Osteoblast (primary cell): ENCODE measurements around the gene SCYL2. TPM values are rescaled to one million over a fixed set of nuclear protein-coding genes. Genes with fewer than 3 reads are reported as not detected.

Source experiments
- DNase-seq: peaks from one replicate; pipeline ENCODE4 v3.0.0; 2011; ENCODE audit warnings: low spot score, mixed read lengths; ENCODE audit not compliant: insufficient read length; ENCODE audit errors: missing footprints
- H2AFZ ChIP-seq: 2 replicates; pipeline ENCODE4 v1.6.0; 2011; ENCODE audit warnings: mild to moderate bottlenecking, low read length
- H3K27ac ChIP-seq: 2 replicates; pipeline ENCODE4 v1.5.1; 2011; ENCODE audit warnings: mild to moderate bottlenecking, low read depth, low read length, moderate library complexity
- H3K27me3 ChIP-seq: 2 replicates; pipeline ENCODE4 v1.6.0; 2012; ENCODE audit warnings: mild to moderate bottlenecking, control low read depth, inconsistent platforms, low read length, moderate library complexity; ENCODE audit not compliant: insufficient read depth
- H3K36me3 ChIP-seq: 2 replicates; pipeline ENCODE4 v1.5.1; 2011; ENCODE audit warnings: mild to moderate bottlenecking, low read length, control low read depth, moderate library complexity; ENCODE audit not compliant: insufficient read depth
- H3K4me1 ChIP-seq: 2 replicates; pipeline ENCODE4 v1.5.1; 2011; ENCODE audit warnings: mild to moderate bottlenecking, low read length, control low read depth, moderate library complexity; ENCODE audit not compliant: insufficient read depth
- H3K4me2 ChIP-seq: 2 replicates; pipeline ENCODE4 v1.6.0; 2011; ENCODE audit warnings: mild to moderate bottlenecking, low read length; ENCODE audit not compliant: insufficient read depth
- H3K4me3 ChIP-seq: fragments of 200-600 bp; sonication (generic); 3 replicates; pipeline ENCODE4 v1.5.1; 2012; ENCODE audit warnings: mild to moderate bottlenecking, low read length, inconsistent platforms; ENCODE audit not compliant: insufficient read depth
- H3K79me2 ChIP-seq: 2 replicates; pipeline ENCODE4 v1.6.0; 2012; ENCODE audit warnings: mild to moderate bottlenecking, low read length, control low read depth, inconsistent platforms; ENCODE audit not compliant: insufficient read depth
- H3K9me3 ChIP-seq: 2 replicates; pipeline ENCODE4 v1.5.1; 2011; ENCODE audit warnings: low read depth, low read length, control low read depth
- H4K20me1 ChIP-seq: 2 replicates; pipeline ENCODE4 v1.6.0; 2012; ENCODE audit warnings: mild to moderate bottlenecking, low read length, control low read depth; ENCODE audit not compliant: insufficient read depth
- CTCF ChIP-seq: IDR thresholded peaks from 2 replicates; pipeline ENCODE4 v1.5.1; 2011; ENCODE audit warnings: mild to moderate bottlenecking, low read depth, low read length, moderate library complexity; ENCODE audit errors: extremely low read depth
- total RNA-seq: library from RNA; depleted of rRNA; stranded (reverse); fragments of >200 nt; gene quantifications from 2 replicates; pipeline ENCODE4 v1.2.3, GENCODE V29; 2012

The SCYL2 gene
- total RNA-seq, 1 donor = 64.4 TPM

- no peaks in the 10 kb centered on the region for H3K36me3 ChIP-seq
- peak overlapping the region; percentile 59 for H3K4me3 ChIP-seq
- no peaks in the 10 kb centered on the region for H3K9me3 ChIP-seq
- H2AFZ ChIP-seq = peak overlapping the region; percentile 69
- H3K4me2 ChIP-seq = peak overlapping the region; percentile 84
- DNase-seq = peak; percentile 58
- H4K20me1 ChIP-seq = no peaks in the 10 kb centered on the region
- H3K4me1 ChIP-seq = peaks cover 8% of the 10 kb centered on the region
- H3K27ac ChIP-seq = peak overlapping the region; percentile 29
- no peak for TF ChIP-seq CTCF
- H3K27me3 ChIP-seq = no peaks in the 10 kb centered on the region
- H3K79me2 ChIP-seq = no peaks in the 10 kb centered on the region
Observed at GRCh38 chr12:100234166-100234565, 32.8 kb upstream of the SCYL2 start.

- H3K4me3 ChIP-seq = peak overlapping the region; percentile 59
- H3K4me1 ChIP-seq = peaks cover 8% of the 10 kb centered on the region
- peak overlapping the region; percentile 29 for H3K27ac ChIP-seq
- H2AFZ ChIP-seq = peak overlapping the region; percentile 69
- peak overlapping the region; percentile 84 for H3K4me2 ChIP-seq
- peak; percentile 81 for TF ChIP-seq CTCF
- no peaks in the 10 kb centered on the region for H3K79me2 ChIP-seq
- H3K36me3 ChIP-seq = no peaks in the 10 kb centered on the region
- peak; percentile 66 for DNase-seq
- no peaks in the 10 kb centered on the region for H3K9me3 ChIP-seq
- H3K27me3 ChIP-seq = no peaks in the 10 kb centered on the region
- H4K20me1 ChIP-seq = no peaks in the 10 kb centered on the region
Observed at GRCh38 chr12:100234591-100235304, 32.2 kb upstream of the SCYL2 start.

GRCh38 chr12:100238801-100239200, 28.2 kb upstream of the SCYL2 start:
- Histone ChIP-seq H3K27ac (no peak overlapping the region), H3K4me1 (peaks cover 8% of the 10 kb centered on the region), H3K27me3 (no peaks in the 10 kb centered on the region), H2AFZ (no peak overlapping the region), H3K4me2 (no peak overlapping the region), H3K4me3 (no peak overlapping the region), H3K79me2 (no peaks in the 10 kb centered on the region), H3K36me3 (no peaks in the 10 kb centered on the region), H4K20me1 (no peaks in the 10 kb centered on the region), H3K9me3 (no peaks in the 10 kb centered on the region)
- TF ChIP-seq CTCF = no peak
- DNase-seq = no peak

- H3K79me2 ChIP-seq = no peaks in the 10 kb centered on the region
- H3K4me1 ChIP-seq = peaks cover 1% of the 10 kb centered on the region
Observed at GRCh38 chr12:100239589-100239988, 27.4 kb upstream of the SCYL2 start.

More at GRCh38 chr12:100239589-100239988, 27.4 kb upstream of the SCYL2 start:
- Histone ChIP-seq H3K4me2 (no peak overlapping the region), H3K27me3 (no peaks in the 10 kb centered on the region), H2AFZ (no peak overlapping the region), H3K27ac (no peak overlapping the region), H3K36me3 (no peaks in the 10 kb centered on the region), H3K4me3 (no peak overlapping the region), H3K9me3 (no peaks in the 10 kb centered on the region), H4K20me1 (no peaks in the 10 kb centered on the region)
- DNase-seq = no peak
- no peak for TF ChIP-seq CTCF
